Measurements from ENCODE around the gene CRYBG1.
"Not testable (repeated sequence)": the region's sequence is repeated elsewhere in the genome, so short reads cannot be mapped to it uniquely, and the experiment has no call there.

CRYBG1 gene

GRCh38 chr6:106373502-106374239 lies 13.2 kb downstream of the CRYBG1 start:
- DNase-seq, result peak; percentile 22

GRCh38 chr6:106377061-106377540 lies 16.6 kb downstream of the CRYBG1 start:
- no peak for DNase-seq

GRCh38 chr6:106379951-106380350 lies 19.4 kb downstream of the CRYBG1 start:
- DNase-seq, result no peak

- no peak for DNase-seq
These were observed 19.9 kb downstream of the CRYBG1 start for GRCh38 chr6:106380407-106380806.

GRCh38 chr6:106381223-106381622 lies 20.7 kb downstream of the CRYBG1 start:
- no peak for DNase-seq

GRCh38 chr6:106381881-106382280 lies 21.4 kb downstream of the CRYBG1 start:
- no peak for DNase-seq

- no peak for DNase-seq
These were observed 23.1 kb downstream of the CRYBG1 start for GRCh38 chr6:106383573-106383972.

- DNase-seq, result no peak
These were observed 25.0 kb downstream of the CRYBG1 start for GRCh38 chr6:106385530-106385929.

GRCh38 chr6:106387875-106388274 lies 27.4 kb downstream of the CRYBG1 start:
- DNase-seq, result no peak

- no peak for DNase-seq
These were observed 29.6 kb downstream of the CRYBG1 start for GRCh38 chr6:106390088-106390487.

GRCh38 chr6:106396426-106397220 lies 36.1 kb downstream of the CRYBG1 start:
- DNase-seq, result no peak

GRCh38 chr6:106397431-106397830 lies 36.9 kb downstream of the CRYBG1 start:
- DNase-seq, result no peak

GRCh38 chr6:106398621-106399020 lies 38.1 kb downstream of the CRYBG1 start:
- no peak for DNase-seq

- DNase-seq, result not testable (repeated sequence)
These were observed 44.5 kb downstream of the CRYBG1 start for GRCh38 chr6:106405044-106405443.

- no peak for DNase-seq
These were observed 50.5 kb downstream of the CRYBG1 start for GRCh38 chr6:106411056-106411455.

GRCh38 chr6:106411643-106412200 lies 51.2 kb downstream of the CRYBG1 start:
- no peak for DNase-seq

- DNase-seq, result no peak
These were observed 52.5 kb downstream of the CRYBG1 start for GRCh38 chr6:106413016-106413415.

GRCh38 chr6:106413722-106414121 lies 53.2 kb downstream of the CRYBG1 start:
- DNase-seq, result no peak

GRCh38 chr6:106415921-106416320 lies 55.4 kb downstream of the CRYBG1 start:
- DNase-seq, result no peak

- no peak for DNase-seq
These were observed 57.1 kb downstream of the CRYBG1 start for GRCh38 chr6:106417572-106418147.

GRCh38 chr6:106419900-106420613 lies 59.5 kb downstream of the CRYBG1 start:
- no peak for DNase-seq

- no peak for DNase-seq
These were observed 61.0 kb downstream of the CRYBG1 start for GRCh38 chr6:106421496-106421895.

- DNase-seq, result no peak
These were observed 62.0 kb downstream of the CRYBG1 start for GRCh38 chr6:106422534-106422933.

All from activated CD4-positive, alpha-beta T cell treated with anti-CD3 and anti-CD28 coated beads for 48 hours (primary cell).